ENCODE measurements around the gene RASA3.

- TF ChIP-seq YY1 (IDR thresholded peaks at IDR 0.05; ENCODE audit: insufficient read depth, insufficient read length) (no peak), ZNF274 (IDR thresholded peaks at IDR 0.05; ENCODE audit: low read depth, low read length) (no peak)
Observed at GRCh38 chr13:114071991-114072390, 60.4 kb downstream of the RASA3 start.

Measured in NT2/D1 (cell line).